KBM-7 (cell line): ENCODE results near the gene ZSWIM5.
"Not testable (repeated sequence)": the region's sequence is repeated elsewhere in the genome, so short reads cannot be mapped to it uniquely, and the experiment has no call there.

Experiments
- DNase-seq: peaks from one replicate; pipeline ENCODE4 v3.0.0-alpha.2; 2015
- in situ Hi-C: fragments of 300-500 bp; cut with MboI; formaldehyde crosslinking; loops from 2 replicates; pipeline ENCODE4 v1.14.3; 2020; ENCODE audit warnings: low sequenced_read_pairs, low pct_unique_long_range_greater_than_20kb, mixed read lengths

ZSWIM5 gene

GRCh38 chr1:45105486-45106155 is 100.8 kb downstream of the ZSWIM5 start:
- in situ Hi-C loops, DNase-seq: not testable (repeated sequence)

GRCh38 chr1:45103534-45103933 is 102.9 kb downstream of the ZSWIM5 start:
- DNase-seq = no peak
- in situ Hi-C loops = no loop called here

- DNase-seq = no peak
- in situ Hi-C loops = no loop called here
Measured at GRCh38 chr1:45101947-45102346, 104.5 kb downstream of the ZSWIM5 start.

GRCh38 chr1:45101528-45101927 is 104.9 kb downstream of the ZSWIM5 start:
- DNase-seq, in situ Hi-C loops: not testable (repeated sequence)

- DNase-seq = no peak
- in situ Hi-C loops = no loop called here
Measured at GRCh38 chr1:45097944-45098343, 108.5 kb downstream of the ZSWIM5 start.

- in situ Hi-C loops = no loop called here
- DNase-seq = no peak
Measured at GRCh38 chr1:45097079-45097478, 109.3 kb downstream of the ZSWIM5 start.

- in situ Hi-C loops = no loop called here
- no peak for DNase-seq
Measured at GRCh38 chr1:45095450-45095849, 111.0 kb downstream of the ZSWIM5 start.

GRCh38 chr1:45094371-45094770 is 112.0 kb downstream of the ZSWIM5 start:
- DNase-seq, in situ Hi-C loops: not testable (repeated sequence)

- in situ Hi-C loops = no loop called here
- no peak for DNase-seq
Measured at GRCh38 chr1:45093334-45093733, 113.1 kb downstream of the ZSWIM5 start.

- no peak for DNase-seq
- in situ Hi-C loops = no loop called here
Measured at GRCh38 chr1:45089711-45090110, 116.7 kb downstream of the ZSWIM5 start.

GRCh38 chr1:45084562-45084961 is 121.8 kb downstream of the ZSWIM5 start:
- in situ Hi-C loops = no loop called here
- DNase-seq = no peak

- no peak for DNase-seq
- in situ Hi-C loops = no loop called here
Measured at GRCh38 chr1:45079533-45079932, 126.9 kb downstream of the ZSWIM5 start.

- DNase-seq, in situ Hi-C loops: not testable (repeated sequence)
Measured at GRCh38 chr1:45076959-45077358, 129.4 kb downstream of the ZSWIM5 start.

GRCh38 chr1:45071567-45071966 is 134.8 kb downstream of the ZSWIM5 start:
- no peak for DNase-seq
- in situ Hi-C loops = no loop called here

- in situ Hi-C loops = no loop called here
Measured at GRCh38 chr1:45067806-45068205, 138.6 kb downstream of the ZSWIM5 start.

GRCh38 chr1:45065083-45065482 is 141.3 kb downstream of the ZSWIM5 start:
- no peak for DNase-seq
- in situ Hi-C loops = no loop called here

More at GRCh38 chr1:45067806-45068205, 138.6 kb downstream of the ZSWIM5 start:
- DNase-seq = no peak

GRCh38 chr1:45062463-45062862 is 143.9 kb downstream of the ZSWIM5 start:
- in situ Hi-C loops, DNase-seq: not testable (repeated sequence)

GRCh38 chr1:45059829-45060228 is 146.6 kb downstream of the ZSWIM5 start:
- in situ Hi-C loops = no loop called here
- DNase-seq = no peak

GRCh38 chr1:45057542-45057941 is 148.9 kb downstream of the ZSWIM5 start:
- no peak for DNase-seq
- in situ Hi-C loops = no loop called here

GRCh38 chr1:45051005-45051772 is 155.2 kb downstream of the ZSWIM5 start:
- no peak for DNase-seq
- in situ Hi-C loops = no loop called here

- in situ Hi-C loops = no loop called here
- DNase-seq = no peak
Measured at GRCh38 chr1:45047032-45047431, 159.4 kb downstream of the ZSWIM5 start.
